ENCODE data around the gene PLG.

DNA sequence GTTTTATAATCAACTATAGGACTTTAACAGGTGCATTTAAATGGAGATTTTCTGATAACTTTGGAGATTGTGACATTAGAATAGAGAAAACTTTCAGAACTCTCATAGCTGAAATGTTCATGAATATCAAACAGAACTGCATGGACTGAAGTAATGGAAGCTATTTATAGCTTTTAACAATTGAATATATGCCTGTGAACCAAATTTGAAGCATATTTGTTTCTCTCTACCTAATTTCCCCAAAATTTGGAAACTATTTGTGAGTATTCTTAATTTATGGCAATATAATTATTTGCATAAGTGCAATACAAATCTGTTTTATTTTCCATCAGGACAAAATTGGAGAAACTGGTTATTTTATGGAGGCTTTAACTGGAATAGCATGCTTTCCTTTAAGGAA is 96.6 kb downstream of the PLG start:
- TF ChIP-seq CTCF (conservative IDR thresholded peaks at IDR 0.05; ENCODE audit: low read depth, low read length) (no peak), RFX5 (IDR thresholded peaks at IDR 0.05; ENCODE audit: low read depth, low read length) (no peak), POLR2A (IDR thresholded peaks at IDR 0.05; ENCODE audit: low read depth, low read length) (no peak), RAD21 (IDR thresholded peaks at IDR 0.05; ENCODE audit: low read length) (no peak), MXI1 (IDR thresholded peaks at IDR 0.05; ENCODE audit: borderline replicate concordance, low read depth, low read length) (no peak), BHLHE40 (IDR thresholded peaks at IDR 0.05; ENCODE audit: low read depth, low read length) (no peak), MAFK (IDR thresholded peaks at IDR 0.05; ENCODE audit: low read depth, low read length) (no peak), MAZ (IDR thresholded peaks at IDR 0.05; ENCODE audit: borderline replicate concordance, low read depth, low read length) (no peak), FOS (IDR thresholded peaks at IDR 0.05; ENCODE audit: low read depth, low read length) (no peak)
- TF ChIP-seq, protein P1, sequence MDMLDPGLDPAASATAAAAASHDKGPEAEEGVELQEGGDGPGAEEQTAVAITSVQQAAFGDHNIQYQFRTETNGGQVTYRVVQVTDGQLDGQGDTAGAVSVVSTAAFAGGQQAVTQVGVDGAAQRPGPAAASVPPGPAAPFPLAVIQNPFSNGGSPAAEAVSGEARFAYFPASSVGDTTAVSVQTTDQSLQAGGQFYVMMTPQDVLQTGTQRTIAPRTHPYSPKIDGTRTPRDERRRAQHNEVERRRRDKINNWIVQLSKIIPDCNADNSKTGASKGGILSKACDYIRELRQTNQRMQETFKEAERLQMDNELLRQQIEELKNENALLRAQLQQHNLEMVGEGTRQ (IDR thresholded peaks at IDR 0.05; ENCODE audit: low read depth, low read length), result no peak

All from IMR-90 (cell line).